Spinal cord (tissue), 10 donors: Measurements from ENCODE around the gene COL12A1. TPM values are rescaled to one million over a fixed set of nuclear protein-coding genes. Genes with fewer than 3 reads are reported as not detected.

ENCODE experiments used
- DNase-seq, 6 donors: peaks; one replicate each; pipeline versions ENCODE4 v3.0.0 to v3.0.0-alpha.2; 2013 to 2015; ENCODE audit warnings: low spot score in 6 of 6, low read depth in 4 of 6
- H3K27ac ChIP-seq: one replicate; pipeline ENCODE4 v1.5.1; 2013; ENCODE audit warnings: low read depth, low read length, control low read depth
- H3K27me3 ChIP-seq: one replicate; pipeline ENCODE4 v1.6.1; 2013; ENCODE audit warnings: low read length; ENCODE audit not compliant: control insufficient read depth, insufficient read depth
- H3K36me3 ChIP-seq: one replicate; pipeline ENCODE4 v1.6.1; 2013; ENCODE audit warnings: low read length; ENCODE audit not compliant: control insufficient read depth, insufficient read depth
- H3K4me1 ChIP-seq: one replicate; pipeline ENCODE4 v1.6.1; 2013; ENCODE audit warnings: low read length; ENCODE audit not compliant: control insufficient read depth, insufficient read depth
- H3K4me3 ChIP-seq: one replicate; pipeline ENCODE4 v1.5.1; 2013; ENCODE audit warnings: low read depth, low read length, control low read depth
- H3K9me3 ChIP-seq: one replicate; pipeline ENCODE4 v1.6.1; 2013; ENCODE audit warnings: low read length; ENCODE audit not compliant: control insufficient read depth, insufficient read depth
- WGBS: methylation state at CpG from one replicate; pipeline ENCODE4 v1.1.5; 2013; ENCODE audit warnings: missing lambda C conversion rate; ENCODE audit not compliant: insufficient coverage; 5-methylcytosine and 5-hydroxymethylcytosine counted together
- polyA plus RNA-seq, 2 donors: library from polyadenylated mRNA; unstranded; fragments of 120-200 nt; gene quantifications; one replicate each; pipeline ENCODE4 v1.2.1, GENCODE V29; 2013; ENCODE audit not compliant: insufficient read length in 2 of 2
- total RNA-seq, 2 donors: library from RNA; depleted of rRNA in 1 of 2; stranded (reverse); fragments of 120-200 nt in 1 of 2; fragments of >200 nt in 1 of 2; gene quantifications; one replicate each; pipeline versions ENCODE4 v1.2.3 to v1.2.4, GENCODE V29; 2013 to 2014
- donor health status: healthy.

Gene COL12A1
- total and polyA plus RNA-seq, 4 donors, result 28.8 to 254 (median 87.7) TPM

GRCh38 chr6:75128878-75129570, 76.8 kb downstream of the COL12A1 start:
- H3K27ac ChIP-seq, result no peak overlapping the region
- WGBS, result no CpG with 5 or more reads among the region's 3 CpGs
- no peaks in the 10 kb centered on the region for H3K36me3 ChIP-seq

GRCh38 chr6:75126518-75126917, 79.3 kb downstream of the COL12A1 start:
- WGBS, result no CpG with 5 or more reads among the region's 2 CpGs
- Histone ChIP-seq H3K27me3 (no peaks in the 10 kb centered on the region), H3K27ac (no peak overlapping the region), H3K9me3 (no peaks in the 10 kb centered on the region), H3K4me3 (no peak overlapping the region), H3K4me1 (no peaks in the 10 kb centered on the region), H3K36me3 (no peaks in the 10 kb centered on the region)
- DNase-seq, result no peak

More at GRCh38 chr6:75128878-75129570, 76.8 kb downstream of the COL12A1 start:
- H3K4me3 ChIP-seq, result no peak overlapping the region
- no peaks in the 10 kb centered on the region for H3K4me1 ChIP-seq
- no peaks in the 10 kb centered on the region for H3K9me3 ChIP-seq
- no peaks in the 10 kb centered on the region for H3K27me3 ChIP-seq
- no peak for DNase-seq

GRCh38 chr6:75124983-75125382, 80.9 kb downstream of the COL12A1 start:
- Histone ChIP-seq H3K36me3 (no peaks in the 10 kb centered on the region), H3K27me3 (no peaks in the 10 kb centered on the region), H3K4me1 (no peaks in the 10 kb centered on the region), H3K27ac (no peak overlapping the region), H3K9me3 (no peaks in the 10 kb centered on the region), H3K4me3 (no peak overlapping the region)
- DNase-seq, result no peak
- WGBS, result no CpG with 5 or more reads among the region's 2 CpGs

- Histone ChIP-seq H3K9me3 (no peaks in the 10 kb centered on the region), H3K4me3 (no peak overlapping the region), H3K27ac (no peak overlapping the region), H3K36me3 (no peaks in the 10 kb centered on the region), H3K4me1 (no peaks in the 10 kb centered on the region), H3K27me3 (no peaks in the 10 kb centered on the region)
- WGBS, result no CpG with 5 or more reads among the region's 2 CpGs
- no peak for DNase-seq
Observed at GRCh38 chr6:75124085-75124484, 81.8 kb downstream of the COL12A1 start.

- Histone ChIP-seq H3K27ac (no peak overlapping the region), H3K9me3 (no peaks in the 10 kb centered on the region), H3K27me3 (no peaks in the 10 kb centered on the region), H3K36me3 (no peaks in the 10 kb centered on the region), H3K4me1 (no peaks in the 10 kb centered on the region), H3K4me3 (no peak overlapping the region)
- DNase-seq, result no peak
- 94% methylated on average over 5 of the region's 8 CpGs for WGBS
Observed at GRCh38 chr6:75118925-75119515, 86.8 kb downstream of the COL12A1 start.

GRCh38 chr6:75117701-75118100, 88.2 kb downstream of the COL12A1 start:
- H3K27me3 ChIP-seq, result no peaks in the 10 kb centered on the region
- no CpG with 5 or more reads among the region's 2 CpGs for WGBS
- no peak for DNase-seq
- no peaks in the 10 kb centered on the region for H3K9me3 ChIP-seq
- H3K4me1 ChIP-seq, result no peaks in the 10 kb centered on the region
- H3K36me3 ChIP-seq, result no peaks in the 10 kb centered on the region
- H3K4me3 ChIP-seq, result no peak overlapping the region
- H3K27ac ChIP-seq, result no peak overlapping the region

- no CpG with 5 or more reads among the region's 3 CpGs for WGBS
- no peak overlapping the region for H3K27ac ChIP-seq
- no peaks in the 10 kb centered on the region for H3K9me3 ChIP-seq
Observed at GRCh38 chr6:75116946-75117345, 88.9 kb downstream of the COL12A1 start.

GRCh38 chr6:75115481-75115880, 90.4 kb downstream of the COL12A1 start:
- Histone ChIP-seq H3K27me3 (no peaks in the 10 kb centered on the region), H3K4me1 (no peaks in the 10 kb centered on the region), H3K36me3 (no peaks in the 10 kb centered on the region), H3K27ac (peak overlapping the region; percentile 64), H3K4me3 (no peak overlapping the region), H3K9me3 (no peaks in the 10 kb centered on the region)
- WGBS, result 35% methylated on average over 3 of the region's 3 CpGs
- peak in 1 of 6 donors; percentile 32 for DNase-seq

More at GRCh38 chr6:75116946-75117345, 88.9 kb downstream of the COL12A1 start:
- Histone ChIP-seq H3K4me1 (no peaks in the 10 kb centered on the region), H3K36me3 (no peaks in the 10 kb centered on the region), H3K4me3 (no peak overlapping the region), H3K27me3 (no peaks in the 10 kb centered on the region)
- DNase-seq, result no peak

- no peak for DNase-seq
- Histone ChIP-seq H3K4me1 (no peaks in the 10 kb centered on the region), H3K4me3 (no peak overlapping the region), H3K9me3 (no peaks in the 10 kb centered on the region), H3K36me3 (no peaks in the 10 kb centered on the region), H3K27me3 (no peaks in the 10 kb centered on the region), H3K27ac (peak overlapping the region; percentile 64)
- WGBS, result no CpG with 5 or more reads among the region's 2 CpGs
Observed at GRCh38 chr6:75114806-75115205, 91.0 kb downstream of the COL12A1 start.

- no peaks in the 10 kb centered on the region for H3K4me1 ChIP-seq
- DNase-seq, result peak in 1 of 6 donors; percentile 21
- H3K27ac ChIP-seq, result no peak overlapping the region
- H3K36me3 ChIP-seq, result no peaks in the 10 kb centered on the region
- H3K9me3 ChIP-seq, result no peaks in the 10 kb centered on the region
- no peak overlapping the region for H3K4me3 ChIP-seq
- H3K27me3 ChIP-seq, result no peaks in the 10 kb centered on the region
Observed at GRCh38 chr6:75114195-75114594, 91.7 kb downstream of the COL12A1 start.
